ENCODE measurements around the gene NAV1.
A peak's percentile ranks its signal among the peaks of the same experiment; 100 is the strongest.

Gene NAV1

DNA sequence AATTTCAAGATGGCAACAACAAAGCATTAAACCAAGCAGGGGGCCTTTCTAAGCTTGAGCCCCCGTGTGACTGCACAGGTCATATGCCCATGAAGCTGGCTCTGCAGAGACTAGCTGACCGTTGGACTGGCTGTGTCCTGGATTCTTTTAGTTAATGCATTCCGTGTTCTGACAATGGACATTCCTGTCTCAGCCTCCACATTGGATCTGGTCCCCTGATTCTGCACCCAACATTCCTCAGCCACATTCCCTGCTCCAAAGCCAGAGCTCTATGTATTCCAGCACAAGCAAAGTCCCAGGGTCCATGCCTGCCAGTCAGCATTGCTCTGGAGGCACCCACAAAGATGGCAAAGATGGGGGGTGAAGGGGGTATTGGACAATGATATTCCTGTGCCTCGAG lies 5.1 kb upstream of the NAV1 start:
- H3K9me3 Mint-ChIP-seq: no peaks in the 10 kb centered on the region

DNA sequence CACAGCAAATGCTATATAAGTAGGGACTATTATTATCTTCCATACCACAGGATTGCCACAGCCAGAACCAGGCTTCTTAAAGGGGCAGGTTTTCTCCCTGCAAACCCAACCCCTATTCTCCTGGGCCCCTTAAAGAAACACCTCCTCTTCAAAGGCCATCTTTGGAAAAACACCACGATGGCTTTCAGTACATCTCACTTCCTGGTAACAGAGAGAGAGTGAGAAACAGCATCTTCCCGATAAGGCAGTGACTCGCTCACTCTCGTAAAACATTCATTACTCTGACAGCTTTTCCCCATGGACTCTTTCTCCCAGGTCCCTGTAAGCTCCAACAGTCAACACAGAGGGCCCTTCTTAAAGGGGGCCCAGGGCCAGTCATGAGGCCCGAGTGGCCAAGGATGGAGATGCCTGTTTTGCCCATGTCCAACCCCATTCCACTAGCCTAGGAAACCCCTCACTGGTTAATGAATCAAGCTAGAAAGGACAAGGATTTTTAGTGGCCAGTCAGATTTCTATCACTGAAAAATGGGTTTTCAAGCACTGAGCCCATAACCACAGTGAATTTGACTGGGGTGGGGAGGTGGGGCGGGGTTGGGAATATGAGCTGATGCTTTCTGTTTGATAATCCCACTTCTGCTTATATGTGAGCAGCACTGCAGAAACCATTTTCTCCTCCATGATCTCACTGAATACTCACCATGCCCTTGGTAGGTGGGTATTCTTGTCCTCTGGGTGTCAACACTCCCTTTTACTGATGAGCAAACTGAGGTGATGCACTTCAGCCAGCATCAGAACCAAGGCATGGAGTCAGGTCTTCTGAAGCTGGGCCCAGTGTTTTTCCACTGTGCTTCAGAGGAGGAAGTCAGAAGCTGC lies 3.6 kb upstream of the NAV1 start:
- Mint-ChIP-seq H3K9me3 (no peaks in the 10 kb centered on the region), H3K27me3 (peaks cover 33% of the 10 kb centered on the region), H3K36me3 (peaks cover 11% of the 10 kb centered on the region), H3K27ac (no peak overlapping the region), H3K4me3 (no peak overlapping the region), H3K4me1 (peaks cover 13% of the 10 kb centered on the region)

More for the DNA sequence above, 5.1 kb upstream of the NAV1 start:
- Mint-ChIP-seq H3K36me3 (peaks cover 13% of the 10 kb centered on the region), H3K4me1 (peaks cover 7% of the 10 kb centered on the region), H3K27me3 (peaks cover 31% of the 10 kb centered on the region), H3K27ac (no peak overlapping the region), H3K4me3 (no peak overlapping the region)

GRCh38 chr1:201535919-201536245 lies 3.0 kb upstream of the NAV1 start:
- peaks cover 37% of the 10 kb centered on the region for H3K27me3 Mint-ChIP-seq
- peaks cover 13% of the 10 kb centered on the region for H3K4me1 Mint-ChIP-seq
- no peaks in the 10 kb centered on the region for H3K9me3 Mint-ChIP-seq
- no peak overlapping the region for H3K4me3 Mint-ChIP-seq
- no peak overlapping the region for H3K27ac Mint-ChIP-seq
- peaks cover 10% of the 10 kb centered on the region for H3K36me3 Mint-ChIP-seq

DNA sequence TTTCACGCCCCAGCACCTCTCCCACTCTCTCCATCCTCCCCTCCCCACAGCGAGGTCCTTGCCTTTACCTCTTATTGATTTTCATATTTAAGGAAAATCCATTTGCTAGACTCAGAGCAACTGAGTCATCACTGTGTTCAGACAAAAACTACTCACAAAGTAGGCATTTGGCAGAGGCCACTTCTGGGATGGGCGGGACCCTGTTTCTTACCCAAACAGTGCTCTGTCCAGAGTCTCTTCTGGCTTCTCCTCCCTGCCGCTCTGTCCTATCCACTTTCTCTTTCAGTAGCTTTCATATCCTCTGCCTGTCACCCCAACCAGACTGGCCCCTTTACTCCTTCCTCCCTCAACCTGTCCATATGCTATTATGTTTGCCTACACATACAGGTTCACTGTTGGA lies 2.4 kb upstream of the NAV1 start:
- Mint-ChIP-seq H3K9me3 (no peaks in the 10 kb centered on the region), H3K27me3 (peaks cover 40% of the 10 kb centered on the region), H3K4me3 (no peak overlapping the region), H3K4me1 (peaks cover 13% of the 10 kb centered on the region), H3K27ac (no peak overlapping the region), H3K36me3 (peaks cover 8% of the 10 kb centered on the region)

DNA sequence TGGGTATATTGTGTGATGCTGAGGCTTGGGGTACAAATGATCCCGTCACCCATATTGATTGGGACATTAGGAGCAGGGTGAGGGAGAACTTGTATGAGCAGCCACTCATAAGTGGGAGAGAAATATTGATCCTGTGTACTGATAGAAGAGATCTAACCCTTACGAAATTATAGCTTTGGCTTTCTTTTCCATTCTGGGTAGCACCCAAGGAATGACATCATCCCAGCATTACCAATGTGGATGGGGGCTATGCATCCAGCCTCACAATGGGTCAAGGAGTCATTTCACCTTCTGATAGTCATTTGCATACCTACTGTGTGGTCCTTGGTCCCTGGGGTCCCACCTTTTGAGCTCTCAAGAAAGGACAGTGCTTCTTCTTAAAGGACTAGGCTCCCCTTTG lies 1.9 kb upstream of the NAV1 start:
- peaks cover 8% of the 10 kb centered on the region for H3K36me3 Mint-ChIP-seq
- peaks cover 43% of the 10 kb centered on the region for H3K27me3 Mint-ChIP-seq
- no peak overlapping the region for H3K27ac Mint-ChIP-seq
- no peak overlapping the region for H3K4me3 Mint-ChIP-seq
- H3K9me3 Mint-ChIP-seq: no peaks in the 10 kb centered on the region
- H3K4me1 Mint-ChIP-seq: peaks cover 13% of the 10 kb centered on the region

DNA sequence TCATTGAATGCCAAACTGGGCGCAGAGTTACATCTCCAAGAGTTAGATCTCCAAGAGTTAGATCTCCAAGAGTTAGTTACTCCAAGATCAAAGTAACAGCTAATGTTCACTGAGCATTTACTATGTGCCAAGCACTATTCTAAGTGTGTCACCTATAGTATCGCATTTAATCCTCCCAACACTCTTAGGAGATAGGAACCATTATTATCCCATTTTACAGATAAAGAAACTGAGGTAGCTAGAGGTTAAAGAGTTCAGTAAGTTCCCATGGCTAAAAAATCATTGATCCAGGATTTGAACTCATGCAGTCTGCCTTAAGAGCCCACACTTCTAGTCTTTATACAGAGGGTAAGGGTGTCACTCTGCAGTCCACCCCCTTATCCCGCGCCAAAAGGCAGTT lies 1.5 kb upstream of the NAV1 start:
- Mint-ChIP-seq H3K4me3 (no peak overlapping the region), H3K4me1 (peaks cover 13% of the 10 kb centered on the region), H3K36me3 (peaks cover 8% of the 10 kb centered on the region), H3K9me3 (no peaks in the 10 kb centered on the region), H3K27ac (no peak overlapping the region), H3K27me3 (peaks cover 47% of the 10 kb centered on the region)

DNA sequence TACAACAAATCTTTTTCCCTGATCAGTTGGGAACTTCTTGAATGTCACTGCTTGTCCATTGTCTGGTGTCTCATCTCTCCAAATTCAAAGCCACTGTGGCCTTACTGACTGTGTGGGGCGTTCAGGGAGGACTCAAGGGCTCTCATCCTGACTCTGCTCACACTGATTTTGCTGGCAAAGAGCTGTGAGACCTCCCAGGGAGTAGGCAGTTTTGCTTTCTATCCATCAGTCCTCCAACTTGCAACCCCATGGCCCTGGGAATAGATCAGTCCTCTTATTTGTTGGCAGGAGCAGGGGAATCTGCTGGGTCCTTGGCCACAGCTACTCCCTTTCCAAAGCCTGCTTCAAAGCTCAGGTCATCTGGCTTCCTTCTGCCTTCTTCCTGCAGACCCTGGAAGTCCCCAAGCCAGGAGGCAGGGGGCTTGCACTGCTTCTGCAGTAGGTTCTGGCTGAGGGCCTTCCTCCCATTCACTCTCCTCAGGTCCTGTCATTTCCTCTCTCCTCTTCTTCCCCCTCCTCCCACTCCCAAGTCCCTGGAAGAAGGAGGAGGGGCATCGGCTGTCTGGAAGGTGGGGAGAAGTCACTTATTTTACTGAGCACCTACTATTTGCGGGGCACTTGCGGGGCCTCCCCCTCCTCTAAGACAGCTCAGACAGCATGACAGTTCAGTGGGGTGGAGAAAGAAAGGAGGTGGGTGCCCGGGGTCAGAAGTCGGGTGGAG lies 876 bp upstream of the NAV1 start:
- Mint-ChIP-seq H3K9me3 (no peaks in the 10 kb centered on the region), H3K27ac (no peak overlapping the region), H3K4me1 (peaks cover 13% of the 10 kb centered on the region), H3K27me3 (peaks cover 47% of the 10 kb centered on the region), H3K36me3 (peaks cover 4% of the 10 kb centered on the region), H3K4me3 (peak overlapping the region; percentile 79)

GRCh38 chr1:201539561-201540431 lies 869 bp downstream of the NAV1 start:
- H3K4me3 Mint-ChIP-seq: peak overlapping the region; percentile 75
- H3K27me3 Mint-ChIP-seq: peaks cover 44% of the 10 kb centered on the region
- H3K36me3 Mint-ChIP-seq: peaks cover 4% of the 10 kb centered on the region
- no peaks in the 10 kb centered on the region for H3K9me3 Mint-ChIP-seq
- peaks cover 13% of the 10 kb centered on the region for H3K4me1 Mint-ChIP-seq
- H3K27ac Mint-ChIP-seq: no peak overlapping the region

- no peak overlapping the region for H3K4me3 Mint-ChIP-seq
- no peak overlapping the region for H3K27ac Mint-ChIP-seq
- peaks cover 37% of the 10 kb centered on the region for H3K27me3 Mint-ChIP-seq
- no peaks in the 10 kb centered on the region for H3K9me3 Mint-ChIP-seq
- peaks cover 4% of the 10 kb centered on the region for H3K36me3 Mint-ChIP-seq
- H3K4me1 Mint-ChIP-seq: peaks cover 13% of the 10 kb centered on the region
These were observed 2.2 kb downstream of the NAV1 start for GRCh38 chr1:201540846-201541735.

- Mint-ChIP-seq H3K4me1 (peaks cover 13% of the 10 kb centered on the region), H3K9me3 (no peaks in the 10 kb centered on the region), H3K27me3 (peaks cover 26% of the 10 kb centered on the region), H3K27ac (no peak overlapping the region), H3K4me3 (no peak overlapping the region), H3K36me3 (no peaks in the 10 kb centered on the region)
These were observed 3.5 kb downstream of the NAV1 start for GRCh38 chr1:201542309-201543035.

- no peaks in the 10 kb centered on the region for H3K9me3 Mint-ChIP-seq
- no peak overlapping the region for H3K4me3 Mint-ChIP-seq
- H3K27ac Mint-ChIP-seq: no peak overlapping the region
- peaks cover 16% of the 10 kb centered on the region for H3K27me3 Mint-ChIP-seq
- peaks cover 6% of the 10 kb centered on the region for H3K4me1 Mint-ChIP-seq
- H3K36me3 Mint-ChIP-seq: peaks cover 3% of the 10 kb centered on the region
These were observed 5.1 kb downstream of the NAV1 start for GRCh38 chr1:201543871-201544642.

- Mint-ChIP-seq H3K36me3 (peaks cover 3% of the 10 kb centered on the region), H3K9me3 (no peaks in the 10 kb centered on the region), H3K4me1 (peaks cover 2% of the 10 kb centered on the region), H3K27me3 (peaks cover 14% of the 10 kb centered on the region), H3K27ac (no peak overlapping the region), H3K4me3 (no peak overlapping the region)
These were observed 5.8 kb downstream of the NAV1 start for GRCh38 chr1:201544710-201545109.

- H3K27ac Mint-ChIP-seq: no peak overlapping the region
- H3K27me3 Mint-ChIP-seq: peaks cover 9% of the 10 kb centered on the region
- no peaks in the 10 kb centered on the region for H3K4me1 Mint-ChIP-seq
- H3K36me3 Mint-ChIP-seq: peaks cover 3% of the 10 kb centered on the region
- no peaks in the 10 kb centered on the region for H3K9me3 Mint-ChIP-seq
- no peak overlapping the region for H3K4me3 Mint-ChIP-seq
These were observed 7.0 kb downstream of the NAV1 start for GRCh38 chr1:201545851-201546492.

Measured in activated naive CD4-positive, alpha-beta T cell treated with anti-CD3 and anti-CD28 coated beads, Interleukin-2, amount 50 U/mL, for 24 hours (primary cell).